HG03196 (cell line): ENCODE measurements around the gene KLHL20.
"Not testable (repeated sequence)": the region's sequence is repeated elsewhere in the genome, so short reads cannot be mapped to it uniquely, and the experiment has no call there.

Source experiments
- ATAC-seq: cut with Tn5 transposase; IDR thresholded peaks from one replicate; pipeline ENCODE4 v1.9.1; 2021; ENCODE audit not compliant: unreplicated experiment

The KLHL20 gene

DNA sequence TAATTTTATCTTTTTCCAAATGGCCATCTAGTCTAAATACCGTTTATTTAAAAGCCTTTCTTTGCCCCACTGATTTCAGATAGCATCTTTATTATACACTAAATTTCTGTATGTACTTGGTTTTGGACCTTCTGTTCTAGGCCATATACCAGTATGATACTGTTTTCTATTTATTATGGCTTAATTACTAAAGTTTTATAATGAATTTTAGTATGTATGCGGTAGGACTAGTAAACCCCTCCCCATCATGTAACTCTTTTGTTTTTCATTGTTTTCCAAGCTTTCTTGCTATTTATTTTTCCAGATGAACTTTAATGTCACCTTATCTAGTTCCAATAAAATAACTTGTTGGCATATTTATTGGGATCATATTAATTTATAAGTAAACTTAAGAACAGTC lies 29.9 kb downstream of the KLHL20 start:
- ATAC-seq = no peak

DNA sequence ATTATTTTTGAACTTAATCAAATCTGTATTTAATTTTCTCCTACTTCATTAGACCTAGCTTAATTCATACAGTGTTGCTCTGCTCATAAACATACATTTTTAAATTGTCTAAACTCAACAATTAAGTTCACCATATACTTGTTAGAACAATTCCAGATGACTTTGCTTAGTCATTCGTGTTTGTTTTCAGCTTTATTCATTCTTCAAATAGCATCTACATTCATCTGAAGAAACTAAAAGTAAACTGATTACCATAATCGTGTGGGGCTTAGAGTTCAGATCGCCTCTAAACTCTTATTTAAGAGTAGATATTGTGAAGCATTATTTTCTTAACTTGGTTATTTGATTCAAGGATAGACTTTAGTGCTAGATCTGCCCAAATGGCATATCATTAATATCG lies 34.4 kb downstream of the KLHL20 start:
- ATAC-seq = no peak

DNA sequence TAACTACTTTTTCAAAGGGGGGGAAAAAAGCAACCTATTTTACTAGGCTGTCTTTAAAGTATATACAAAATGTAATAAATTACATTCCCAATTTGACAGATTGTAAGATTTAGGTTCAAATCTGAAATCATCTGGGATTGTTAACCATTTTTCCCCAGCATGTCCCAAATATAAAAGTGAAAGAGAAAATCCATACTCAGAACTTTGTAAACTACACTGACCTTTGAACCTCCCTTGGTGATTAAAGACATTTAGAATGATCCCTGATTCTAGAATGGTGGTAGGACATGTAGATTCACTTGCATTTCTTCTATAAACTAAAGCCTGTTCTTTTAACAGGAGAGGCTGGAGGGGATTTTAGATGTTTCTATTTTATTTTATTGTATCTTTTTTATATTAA lies 39.0 kb downstream of the KLHL20 start:
- ATAC-seq = no peak

DNA sequence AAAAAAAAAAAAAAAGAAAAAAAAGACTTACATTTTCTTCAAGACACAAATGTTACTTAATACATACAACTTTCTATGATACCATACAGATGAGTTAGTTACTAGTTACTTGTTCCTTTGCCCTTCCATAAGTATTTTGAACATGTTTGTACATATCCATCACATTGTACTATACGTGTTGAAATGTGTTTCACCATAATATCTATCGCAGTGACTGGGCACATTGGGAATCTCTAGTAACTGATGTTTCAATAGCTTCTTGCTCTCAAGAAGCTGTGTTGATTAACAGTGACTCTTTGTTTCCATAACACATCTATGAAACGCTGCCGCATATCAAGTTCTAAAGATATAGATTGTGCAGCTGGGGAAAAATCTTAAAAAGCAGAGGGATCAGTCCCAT lies 42.9 kb downstream of the KLHL20 start:
- no peak for ATAC-seq

- ATAC-seq = no peak
Observed at GRCh38 chr1:173758110-173758509, 43.3 kb downstream of the KLHL20 start.

GRCh38 chr1:173758980-173759379 lies 44.2 kb downstream of the KLHL20 start:
- ATAC-seq = no peak

DNA sequence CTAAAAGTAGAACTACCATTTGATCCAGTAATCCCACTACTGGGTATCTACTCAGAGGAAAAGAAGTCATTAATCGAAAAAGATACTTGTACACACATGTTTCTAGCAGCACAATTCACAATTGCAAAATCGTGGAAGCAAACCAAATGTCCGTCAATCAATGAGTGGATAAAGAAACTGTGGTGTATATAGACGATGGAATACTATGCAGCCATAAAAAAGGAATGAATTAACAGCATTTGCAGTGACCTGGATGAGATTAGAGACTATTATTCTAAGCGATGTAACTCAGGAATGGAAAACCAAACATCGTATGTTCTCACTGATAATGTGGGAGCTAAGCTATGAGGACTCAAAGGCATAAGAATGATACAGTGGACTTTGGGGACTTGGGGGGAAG lies 49.5 kb downstream of the KLHL20 start:
- not testable (repeated sequence) for ATAC-seq

- ATAC-seq = no peak
Observed at GRCh38 chr1:173768206-173768605, 53.4 kb downstream of the KLHL20 start.

GRCh38 chr1:173768827-173769226 lies 54.0 kb downstream of the KLHL20 start:
- ATAC-seq = no peak

GRCh38 chr1:173770330-173770729 lies 55.5 kb downstream of the KLHL20 start:
- not testable (repeated sequence) for ATAC-seq

DNA sequence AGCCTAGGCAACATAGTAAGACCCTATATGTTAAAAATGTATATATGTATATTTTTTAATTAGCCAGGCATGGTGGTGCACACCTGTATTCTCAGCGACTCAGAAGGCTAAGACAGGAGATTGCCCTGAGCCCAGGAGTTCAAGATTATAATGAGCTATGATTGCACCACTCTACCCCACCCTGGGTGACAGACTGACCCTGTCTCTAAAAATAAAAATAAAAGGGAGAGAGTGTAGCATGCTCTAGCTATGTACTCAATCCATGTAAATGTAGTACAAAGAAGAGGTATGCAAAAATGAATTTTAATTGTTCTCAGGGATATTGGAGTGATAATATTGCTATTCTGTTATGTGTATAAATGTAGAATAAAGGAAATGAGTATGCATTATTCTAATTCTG lies 56.8 kb downstream of the KLHL20 start:
- ATAC-seq = no peak

DNA sequence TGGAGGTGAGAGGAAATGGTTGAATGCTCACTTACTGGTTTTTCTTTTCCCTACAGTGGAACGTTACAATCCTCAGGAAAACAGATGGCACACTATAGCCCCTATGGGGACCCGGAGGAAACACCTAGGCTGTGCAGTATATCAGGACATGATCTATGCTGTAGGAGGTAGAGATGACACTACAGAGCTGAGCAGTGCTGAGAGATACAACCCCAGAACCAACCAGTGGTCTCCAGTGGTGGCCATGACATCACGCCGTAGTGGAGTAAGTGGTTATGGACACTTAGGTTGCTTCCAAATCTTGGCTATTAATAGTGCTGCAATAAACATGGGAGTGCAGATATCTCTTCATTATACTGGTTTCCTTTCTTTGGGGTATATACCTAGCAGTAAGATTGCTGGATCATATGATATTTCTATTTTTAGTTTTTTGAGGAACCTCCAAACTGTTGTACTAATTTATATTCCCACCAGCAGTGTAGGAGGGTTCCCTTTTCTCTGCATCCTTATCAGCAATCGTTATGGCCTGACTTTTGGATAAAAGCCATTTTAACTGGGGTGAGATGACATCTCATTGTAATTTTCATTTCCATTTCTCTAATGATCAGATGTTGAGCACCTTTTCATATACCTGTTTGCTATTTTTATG lies 60.9 kb downstream of the KLHL20 start:
- no peak for ATAC-seq

DNA sequence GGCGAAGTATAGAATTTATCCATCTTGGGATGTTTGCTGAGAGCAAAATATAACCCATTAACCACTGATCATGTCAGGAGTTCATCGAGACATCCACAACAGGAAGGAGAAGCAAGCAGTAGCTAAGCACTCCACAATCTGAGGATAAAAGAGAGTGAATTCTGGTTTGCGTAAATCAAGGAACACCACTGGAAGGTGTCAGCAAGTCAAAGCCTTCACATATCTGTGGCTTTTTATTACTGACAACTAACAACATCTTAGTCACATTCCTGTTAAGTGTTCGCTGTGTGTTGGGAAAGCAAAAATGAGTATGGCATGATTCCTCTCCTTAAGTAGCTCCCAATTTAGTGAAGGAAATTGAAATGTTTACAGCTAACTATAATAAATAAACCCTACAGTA lies 65.2 kb downstream of the KLHL20 start:
- ATAC-seq = no peak

DNA sequence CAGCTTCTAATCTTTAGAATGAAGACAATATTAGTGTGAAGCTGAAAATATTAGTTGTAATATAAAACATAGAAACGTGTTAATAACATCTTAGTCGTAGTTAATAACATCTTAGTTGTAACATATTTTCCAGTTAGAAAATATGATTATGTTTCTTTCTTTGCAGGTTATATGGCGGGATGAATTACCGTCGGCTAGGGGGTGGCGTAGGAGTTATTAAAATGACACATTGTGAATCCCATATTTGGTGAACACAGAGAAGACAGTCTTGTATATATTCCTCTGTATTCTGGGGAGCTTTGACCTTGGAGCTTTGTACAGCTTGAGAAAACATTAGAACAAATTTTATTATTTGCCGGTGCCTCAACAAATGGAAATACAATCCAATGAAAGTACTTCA lies 70.2 kb downstream of the KLHL20 start:
- no peak for ATAC-seq

GRCh38 chr1:173789841-173790240 lies 75.1 kb downstream of the KLHL20 start:
- ATAC-seq = no peak

DNA sequence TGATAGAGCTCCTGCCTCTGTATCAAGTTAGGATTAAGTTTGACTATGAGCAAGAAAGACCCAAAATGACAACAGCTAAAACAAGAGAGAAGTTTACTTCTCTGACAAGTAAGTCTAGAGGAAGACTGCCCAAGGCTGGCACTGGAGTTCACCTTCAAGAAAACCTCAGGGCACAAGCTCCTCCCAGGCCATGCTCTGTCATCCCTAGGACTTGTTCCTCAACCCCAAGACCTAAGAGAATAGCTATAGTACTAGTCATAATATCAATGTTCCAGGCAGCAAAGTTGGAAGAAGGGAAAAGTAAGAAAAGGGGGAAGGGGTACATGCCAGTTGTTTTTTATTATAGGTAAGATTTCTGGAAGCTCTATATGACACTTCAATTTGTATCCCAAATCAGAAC lies 83.3 kb downstream of the KLHL20 start:
- no peak for ATAC-seq

- ATAC-seq = not testable (repeated sequence)
Observed at GRCh38 chr1:173799995-173800394, 85.2 kb downstream of the KLHL20 start.

GRCh38 chr1:173802961-173803360 lies 88.2 kb downstream of the KLHL20 start:
- ATAC-seq = no peak

DNA sequence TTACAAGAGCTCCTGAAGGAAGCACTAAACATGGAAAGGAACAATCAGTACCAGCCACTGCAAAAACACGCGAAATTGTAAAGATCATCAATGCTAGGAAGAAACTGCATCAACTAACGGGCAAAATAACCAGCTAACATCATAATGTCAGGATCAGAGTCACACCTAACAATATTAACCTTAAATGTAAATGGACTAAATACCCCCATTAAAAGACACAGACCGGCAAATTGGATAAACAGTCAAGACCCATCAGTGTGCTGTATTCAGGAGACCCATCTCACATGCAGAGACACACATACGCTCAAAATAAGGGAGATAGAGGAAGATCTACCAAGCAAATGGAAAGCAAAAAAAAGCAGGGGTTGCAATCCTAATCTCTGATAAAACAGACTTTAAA lies 98.9 kb downstream of the KLHL20 start:
- not testable (repeated sequence) for ATAC-seq

DNA sequence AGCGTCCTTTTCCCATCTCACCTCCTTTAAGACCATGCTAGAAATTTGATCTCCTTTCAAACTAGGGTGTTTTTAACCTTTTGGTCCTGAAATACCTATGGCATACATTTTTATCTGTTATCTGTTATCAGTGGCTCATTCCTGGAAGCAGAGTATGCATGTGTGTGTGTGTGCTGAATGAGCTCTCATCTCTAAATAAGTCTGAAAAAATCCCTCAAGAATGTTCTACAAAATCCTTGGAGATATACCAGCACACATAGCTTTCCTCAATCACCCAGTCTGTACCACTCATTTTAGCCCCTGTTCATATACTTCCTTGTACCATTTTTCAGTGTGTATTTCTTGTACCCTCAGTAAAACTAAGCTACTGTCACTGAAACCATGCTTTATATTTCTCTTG lies 103.7 kb downstream of the KLHL20 start:
- ATAC-seq = no peak

GRCh38 chr1:173821680-173822079 lies 106.9 kb downstream of the KLHL20 start:
- no peak for ATAC-seq

DNA sequence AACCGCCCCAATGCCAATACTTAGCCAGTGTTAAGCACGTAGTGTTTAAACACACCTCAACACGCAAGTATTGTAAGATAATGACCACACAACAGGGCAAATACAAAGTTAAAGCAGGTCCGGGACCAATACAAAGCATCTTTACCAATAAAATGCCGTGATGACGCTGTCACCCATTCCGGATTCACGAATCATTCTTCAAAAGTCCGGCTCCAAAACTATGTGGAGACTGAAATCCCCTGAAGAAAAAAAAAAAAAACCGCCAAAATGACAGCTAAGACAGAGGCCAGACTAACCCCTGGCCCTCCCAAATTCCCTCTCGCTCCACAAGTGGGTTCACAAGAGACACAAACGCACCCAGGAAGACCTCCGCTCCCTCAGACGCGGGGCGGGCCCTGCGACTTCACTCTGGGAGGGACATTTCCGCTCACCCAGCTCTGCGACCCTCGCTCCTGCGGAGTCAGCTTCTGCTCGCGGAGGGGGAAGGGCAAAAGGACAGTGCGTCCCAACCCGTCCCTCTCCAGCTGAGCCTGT lies 109.1 kb downstream of the KLHL20 start:
- ATAC-seq = peak; percentile 39
